H9 (cell line): ENCODE measurements around the gene NDC1. TPM values are rescaled to one million over a fixed set of nuclear protein-coding genes. Genes with fewer than 3 reads are reported as not detected.

Experiments
- DNase-seq: peaks from one replicate; pipeline ENCODE4 v3.0.0-alpha.2; 2017
- H2AFZ ChIP-seq: one replicate; pipeline ENCODE4 v1.6.1; 2013; ENCODE audit warnings: mild to moderate bottlenecking, low read length, control low read depth, moderate library complexity
- H2AK5ac ChIP-seq: 2 replicates; pipeline ENCODE4 v1.6.1; 2013; ENCODE audit warnings: low read length, control low read depth, mixed read lengths; ENCODE audit not compliant: insufficient read length
- H2BK120ac ChIP-seq: one replicate; pipeline ENCODE4 v1.6.1; 2013; ENCODE audit warnings: low read depth, mild to moderate bottlenecking, low read length, control low read depth, inconsistent platforms; ENCODE audit not compliant: poor library complexity, severe bottlenecking
- H2BK12ac ChIP-seq: 2 replicates; pipeline ENCODE4 v1.6.1; 2013; ENCODE audit warnings: low read length, control low read depth, mixed read lengths, low read depth; ENCODE audit not compliant: insufficient read length
- H2BK15ac ChIP-seq: 2 replicates; pipeline ENCODE4 v1.6.1; 2013; ENCODE audit warnings: low read depth, low read length, control low read depth
- H2BK20ac ChIP-seq: one replicate; pipeline ENCODE4 v1.6.1; 2013; ENCODE audit warnings: low read depth, mild to moderate bottlenecking, low read length, control low read depth, inconsistent platforms; ENCODE audit not compliant: poor library complexity, severe bottlenecking
- H2BK5ac ChIP-seq: 2 replicates; pipeline ENCODE4 v1.6.1; 2013; ENCODE audit warnings: low read length, control low read depth, mixed read lengths; ENCODE audit not compliant: insufficient read length
- H3K14ac ChIP-seq: 2 replicates; pipeline ENCODE4 v1.6.1; 2013; ENCODE audit warnings: low read length, control low read depth; ENCODE audit not compliant: insufficient read depth
- H3K18ac ChIP-seq: 2 replicates; pipeline ENCODE4 v1.6.1; 2013; ENCODE audit warnings: low read depth, mild to moderate bottlenecking, mixed read lengths, low read length, control low read depth; ENCODE audit not compliant: insufficient read length
- H3K23ac ChIP-seq: 2 replicates; pipeline ENCODE4 v1.6.1; 2013; ENCODE audit warnings: low read length, control low read depth, mixed read lengths, low read depth; ENCODE audit not compliant: insufficient read length
- H3K23me2 ChIP-seq: 2 replicates; pipeline ENCODE4 v1.6.1; 2013; ENCODE audit warnings: low read depth, mild to moderate bottlenecking, mixed read lengths, low read length, control low read depth; ENCODE audit not compliant: insufficient read length, poor library complexity, severe bottlenecking
- H3K27ac ChIP-seq: 2 replicates; pipeline ENCODE4 v1.5.1; 2013; ENCODE audit warnings: low read length, control low read depth, mixed read lengths, low read depth; ENCODE audit not compliant: insufficient read length
- H3K27me3 ChIP-seq: 2 replicates; pipeline ENCODE4 v1.6.1; 2013; ENCODE audit warnings: low read length, control low read depth, inconsistent platforms; ENCODE audit not compliant: insufficient read depth
- H3K4ac ChIP-seq: 2 replicates; pipeline ENCODE4 v1.6.1; 2013; ENCODE audit warnings: low read depth, mild to moderate bottlenecking, control low read depth, inconsistent platforms, low read length, moderate library complexity
- H3K4me1 ChIP-seq: 2 replicates; pipeline ENCODE4 v1.6.1; 2013; ENCODE audit warnings: low read length, control low read depth, inconsistent platforms; ENCODE audit not compliant: insufficient read depth
- H3K4me2 ChIP-seq: 2 replicates; pipeline ENCODE4 v1.6.1; 2013; ENCODE audit warnings: low read length, control low read depth, mixed read lengths; ENCODE audit not compliant: insufficient read length, insufficient read depth
- H3K56ac ChIP-seq: 2 replicates; pipeline ENCODE4 v1.6.1; 2013; ENCODE audit warnings: low read depth, mild to moderate bottlenecking, mixed read lengths, low read length, control low read depth; ENCODE audit not compliant: insufficient read length
- H3K79me1 ChIP-seq: 2 replicates; pipeline ENCODE4 v1.6.1; 2013; ENCODE audit warnings: low read depth, mild to moderate bottlenecking, moderate library complexity, low read length, control low read depth, inconsistent platforms; ENCODE audit not compliant: insufficient read depth, poor library complexity, severe bottlenecking
- H3K79me2 ChIP-seq: 2 replicates; pipeline ENCODE4 v1.6.1; 2013; ENCODE audit warnings: low read length, control low read depth, inconsistent platforms; ENCODE audit not compliant: insufficient read depth
- H3K9ac ChIP-seq: 2 replicates; pipeline ENCODE4 v1.6.1; 2013; ENCODE audit warnings: low read length, control low read depth, mixed read lengths; ENCODE audit not compliant: insufficient read length; ENCODE audit errors: extremely low read depth
- H3K9me3 ChIP-seq: one replicate; pipeline ENCODE4 v1.6.1; 2013; ENCODE audit warnings: low read depth, low read length, inconsistent platforms; ENCODE audit not compliant: control insufficient read depth
- H3T11ph ChIP-seq: one replicate; pipeline ENCODE4 v1.6.1; 2013; ENCODE audit warnings: mild to moderate bottlenecking, low read length, control low read depth, inconsistent platforms
- H4K20me1 ChIP-seq: one replicate; pipeline ENCODE4 v1.6.1; 2013; ENCODE audit not compliant: control insufficient read depth, insufficient read length, insufficient read depth
- H4K5ac ChIP-seq: 2 replicates; pipeline ENCODE4 v1.6.1; 2013; ENCODE audit warnings: low read depth, mild to moderate bottlenecking, mixed read lengths, low read length, control low read depth; ENCODE audit not compliant: insufficient read length
- H4K8ac ChIP-seq: replicated peaks from 2 replicates; pipeline ENCODE4 v1.6.1; 2013; ENCODE audit warnings: low read length, control low read depth, mixed read lengths, low read depth; ENCODE audit not compliant: insufficient read length
- H4K91ac ChIP-seq: 2 replicates; pipeline ENCODE4 v1.6.1; 2013; ENCODE audit warnings: low read depth, mild to moderate bottlenecking, moderate library complexity, mixed read lengths, low read length, control low read depth; ENCODE audit not compliant: insufficient read length
- H3K27ac Mint-ChIP-seq, 3 experiments: 2 replicates in 2 of 3; 3 replicates in 1 of 3; pipeline ENCODE4 v1.8.0; 2020 to 2021; ENCODE audit warnings: mixed read lengths in 3 of 3, mild to moderate bottlenecking in 1 of 3, moderate library complexity in 1 of 3
- H3K27me3 Mint-ChIP-seq: 2 replicates; pipeline ENCODE4 v1.8.0; 2021; ENCODE audit warnings: low read depth, mild to moderate bottlenecking, moderate library complexity, mixed read lengths
- H3K36me3 Mint-ChIP-seq, 3 experiments: 2 replicates in 2 of 3; 3 replicates in 1 of 3; pipeline ENCODE4 v1.8.0; 2020 to 2021; ENCODE audit warnings: low read depth in 3 of 3, mixed read lengths in 3 of 3; ENCODE audit not compliant: insufficient read depth in 1 of 3
- H3K4me1 Mint-ChIP-seq, 2 experiments: 2 replicates each; pipeline ENCODE4 v1.8.0; 2020; ENCODE audit warnings: mixed read lengths in 2 of 2
- H3K4me3 Mint-ChIP-seq, 2 experiments: 2 replicates in 1 of 2; 3 replicates in 1 of 2; pipeline ENCODE4 v1.8.0; 2020 to 2021; ENCODE audit warnings: mild to moderate bottlenecking in 2 of 2, mixed read lengths in 2 of 2, moderate library complexity in 1 of 2
- H3K9me3 Mint-ChIP-seq, 2 experiments: 2 replicates in 1 of 2; 3 replicates in 1 of 2; pipeline ENCODE4 v1.8.0; 2020; ENCODE audit warnings: mild to moderate bottlenecking in 2 of 2, mixed read lengths in 2 of 2, moderate library complexity in 1 of 2
- CTCF ChIP-seq: fragments of 200-600 bp; sonication (generic); conservative IDR thresholded peaks from 3 replicates; pipeline ENCODE4 v1.8.0; 2021; ENCODE audit warnings: antibody characterized with exemption, mild to moderate bottlenecking
- WGBS: extraction: QIAGEN DNeasy Blood & Tissue Kit; methylation state at CpG from one replicate; pipeline ENCODE4 v1.1.7; 2013; ENCODE audit warnings: missing lambda C conversion rate, low lambda C conversion rate, mixed read lengths; ENCODE audit not compliant: insufficient read length; ENCODE audit errors: extremely low coverage; 5-methylcytosine and 5-hydroxymethylcytosine counted together
- total RNA-seq: library from RNA; stranded (reverse); gene quantifications from 2 replicates; pipeline ENCODE4 v1.2.1, GENCODE V29; 2021

NDC1 gene
- total RNA-seq, 1 experiment from 2014 or later = 49.3 TPM

- H2BK20ac ChIP-seq = no peak overlapping the region
- H3K9me3 ChIP-seq = no peaks in the 10 kb centered on the region
- H3K23ac ChIP-seq = no peak overlapping the region
- no peak overlapping the region for H3K14ac ChIP-seq
- no CpG with 5 or more reads among the region's 5 CpGs for WGBS
- Mint-ChIP-seq H3K4me1 (peaks cover 4 to 5% of the 10 kb centered on the region in 2 experiments), H3K9me3 (peaks cover 0 to 6% of the 10 kb centered on the region in 2 experiments; a peak in 4 of 5 replicates), H3K36me3 (peaks cover 0 to 4% (median 2%) of the 10 kb centered on the region in 3 experiments; a peak in 4 of 7 replicates), H3K27me3 (peaks cover 3% of the 10 kb centered on the region), H3K4me3 (no peak overlapping the region), H3K27ac (no peak overlapping the region)
- no peak overlapping the region for H2AK5ac ChIP-seq
- no peak for TF ChIP-seq CTCF
- no peak overlapping the region for H4K5ac ChIP-seq
- no peaks in the 10 kb centered on the region for H3K79me1 ChIP-seq
- H3K23me2 ChIP-seq = no peaks in the 10 kb centered on the region
- H2BK5ac ChIP-seq = no peak overlapping the region
- no peak overlapping the region for H2AFZ ChIP-seq
- H3K79me2 ChIP-seq = no peaks in the 10 kb centered on the region
- H2BK120ac ChIP-seq = no peak overlapping the region
- H3K9ac ChIP-seq = no peak overlapping the region
- H4K20me1 ChIP-seq = no peaks in the 10 kb centered on the region
- H2BK12ac ChIP-seq = no peak overlapping the region
- no peak overlapping the region for H3K56ac ChIP-seq
- H3K4me2 ChIP-seq = no peak overlapping the region
- H3K27me3 ChIP-seq = no peaks in the 10 kb centered on the region
- no peak overlapping the region for H3K18ac ChIP-seq
- no peak overlapping the region for H3K4ac ChIP-seq
- no peak overlapping the region for H3K27ac ChIP-seq
- no peak overlapping the region for H4K8ac ChIP-seq
- no peak for DNase-seq
- H3T11ph ChIP-seq = no peak overlapping the region
- no peaks in the 10 kb centered on the region for H3K4me1 ChIP-seq
- H4K91ac ChIP-seq = no peak overlapping the region
- no peak overlapping the region for H2BK15ac ChIP-seq
Measured at GRCh38 chr1:53755874-53756273, 82.2 kb downstream of the NDC1 start.
